ENCODE data around the gene EVC.
A peak's percentile ranks its signal among the peaks of the same experiment; 100 is the strongest.
"Not testable (repeated sequence)": the region's sequence is repeated elsewhere in the genome, so short reads cannot be mapped to it uniquely, and the experiment has no call there.

EVC gene

GRCh38 chr4:5810770-5811430 lies 99.9 kb downstream of the EVC start:
- TF ChIP-seq CTCF (IDR thresholded peaks at IDR 0.05; ENCODE audit: control extremely low read depth, extremely low read depth, low read depth, missing control alignments) = no peak
- DNase-seq (ENCODE audit: extremely low spot score) = no peak
- CTCF ChIA-PET = no interaction called here
- POLR2A ChIA-PET = no interaction called here

DNA sequence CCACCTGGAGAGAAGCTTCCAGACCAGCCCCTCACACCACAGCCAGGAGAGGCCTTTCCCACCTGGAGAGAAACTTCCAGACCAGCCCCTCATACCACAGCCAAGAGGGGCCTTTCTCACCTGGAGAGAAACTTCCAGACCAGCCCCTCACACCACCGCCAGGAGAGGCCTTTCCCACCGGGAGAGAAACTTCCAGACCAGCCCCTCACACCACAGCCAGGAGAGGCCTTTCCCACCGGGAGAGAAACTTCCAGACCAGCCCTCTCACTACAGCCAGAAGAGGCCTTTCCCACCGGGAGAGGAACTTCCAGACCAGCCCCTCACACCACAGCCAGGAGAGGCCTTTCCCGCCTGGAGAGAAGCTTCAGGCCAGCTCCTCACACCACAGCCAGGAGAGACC lies 101.1 kb downstream of the EVC start:
- CTCF ChIA-PET = interaction anchor here (1.2 to 2.2 kb wide), 6 partner anchors 11 to 1323 kb away, joined by 3 to 11 read pairs (median 4); no protein-coding TSS in a partner anchor
- DNase-seq (ENCODE audit: extremely low spot score); POLR2A ChIA-PET: not testable (repeated sequence)

DNA sequence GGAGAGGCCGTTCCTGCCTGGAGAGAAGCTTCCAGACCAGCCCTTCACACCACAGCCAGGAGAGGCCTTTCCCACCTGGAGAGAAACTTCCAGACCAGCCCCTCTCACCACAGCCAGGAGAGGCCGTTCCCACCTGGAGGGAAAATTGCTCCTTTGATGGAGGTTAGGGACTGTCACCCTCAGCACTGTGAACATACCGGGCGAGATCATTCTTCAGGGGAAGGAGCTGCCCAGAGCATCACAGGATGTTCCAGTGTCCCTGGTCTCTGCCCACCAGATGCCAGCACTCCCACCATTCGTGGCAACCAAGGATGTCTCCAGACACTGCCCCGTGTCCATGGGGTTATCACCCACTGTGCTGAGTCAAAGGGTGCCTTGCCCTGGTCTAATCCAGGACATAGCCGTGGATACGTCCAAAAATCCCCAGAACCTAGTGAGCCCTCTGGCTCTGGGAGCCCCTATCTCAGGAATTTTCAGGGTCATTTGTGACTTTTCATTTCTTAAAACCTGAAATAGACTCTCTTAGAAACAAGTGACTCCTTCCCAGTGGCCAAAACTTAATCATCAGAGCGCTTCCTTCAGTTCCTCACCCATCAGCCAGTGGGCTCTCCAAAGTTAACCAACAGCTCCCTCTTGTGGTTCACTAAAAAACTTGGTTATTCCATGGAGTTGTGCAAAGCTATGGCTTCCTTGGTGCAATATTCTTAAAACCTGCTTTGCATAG lies 101.7 kb downstream of the EVC start:
- CTCF ChIA-PET = interaction anchor here (0.7 to 2.2 kb wide), 15 partner anchors 8 to 1561 kb away, joined by 3 to 11 read pairs (median 4); partner anchors contain the start of gene STK32B
- POLR2A ChIA-PET = no interaction called here
- TF ChIP-seq CTCF (IDR thresholded peaks at IDR 0.05; ENCODE audit: control extremely low read depth, extremely low read depth, low read depth, missing control alignments) = peak; percentile 56
- DNase-seq (ENCODE audit: extremely low spot score) = peak; percentile 69

GRCh38 chr4:5813882-5814255 lies 102.9 kb downstream of the EVC start:
- no peak for TF ChIP-seq CTCF (IDR thresholded peaks at IDR 0.05; ENCODE audit: control extremely low read depth, extremely low read depth, low read depth, missing control alignments)
- POLR2A ChIA-PET = no interaction called here
- CTCF ChIA-PET = interaction anchor here (0.9 to 2.2 kb wide), 5 partner anchors 9 to 1562 kb away, joined by 3 to 11 read pairs (median 3); no protein-coding TSS in a partner anchor
- DNase-seq (ENCODE audit: extremely low spot score) = no peak

DNA sequence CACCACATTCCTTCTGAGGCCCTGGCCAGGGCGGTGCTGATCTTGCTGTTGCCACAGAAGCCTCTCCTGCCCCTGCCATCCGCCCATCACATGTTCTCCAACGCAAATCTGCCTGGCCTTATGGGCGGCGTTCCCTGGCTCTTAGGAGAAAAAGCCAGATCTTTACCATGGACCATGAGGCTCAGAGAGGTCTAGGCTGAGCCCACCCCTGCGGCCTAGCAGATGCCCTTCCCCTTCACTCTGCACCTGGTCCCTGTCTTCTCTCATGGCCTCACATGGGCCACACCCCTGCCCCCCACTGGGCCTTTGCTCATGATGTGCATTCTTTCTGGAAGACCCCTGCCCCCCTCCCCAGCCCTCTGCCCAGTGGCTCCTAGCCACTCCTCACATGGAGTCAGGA lies 103.4 kb downstream of the EVC start:
- ChIA-PET CTCF (no interaction called here), POLR2A (no interaction called here)
- no peak for DNase-seq (ENCODE audit: extremely low spot score)
- TF ChIP-seq CTCF (IDR thresholded peaks at IDR 0.05; ENCODE audit: control extremely low read depth, extremely low read depth, low read depth, missing control alignments) = no peak

- CTCF ChIA-PET = no interaction called here
- POLR2A ChIA-PET = no interaction called here
- TF ChIP-seq CTCF (IDR thresholded peaks at IDR 0.05; ENCODE audit: control extremely low read depth, extremely low read depth, low read depth, missing control alignments) = no peak
- no peak for DNase-seq (ENCODE audit: extremely low spot score)
These were observed 104.6 kb downstream of the EVC start for GRCh38 chr4:5815641-5816040.

- no peak for DNase-seq (ENCODE audit: extremely low spot score)
- TF ChIP-seq CTCF (IDR thresholded peaks at IDR 0.05; ENCODE audit: control extremely low read depth, extremely low read depth, low read depth, missing control alignments) = no peak
- POLR2A ChIA-PET = no interaction called here
- CTCF ChIA-PET = no interaction called here
These were observed 105.1 kb downstream of the EVC start for GRCh38 chr4:5816101-5816500.

Measured in GM10248 (cell line).